Neural progenitor cell (in vitro differentiated cells): ENCODE measurements around the gene NR1H2. TPM values are rescaled to one million over a fixed set of nuclear protein-coding genes. Genes with fewer than 3 reads are reported as not detected.

Experiments used
- DNase-seq: peaks from one replicate; pipeline ENCODE4 v3.0.0-alpha.2; 2016; ENCODE audit warnings: low spot score
- H2AFZ ChIP-seq: fragments of 200-600 bp; sonication (generic); replicated peaks from 2 replicates; pipeline ENCODE4 v1.6.1; 2016; ENCODE audit warnings: antibody characterized with exemption
- H3F3A ChIP-seq: fragments of 200-600 bp; sonication (generic); 2 replicates; pipeline ENCODE4 v1.6.1; 2016; ENCODE audit warnings: antibody characterized with exemption, low read depth
- H3K27ac ChIP-seq: fragments of 200-600 bp; sonication (generic); 2 replicates; pipeline ENCODE4 v1.5.1; 2016; ENCODE audit warnings: mild to moderate bottlenecking
- H3K27me3 ChIP-seq: fragments of 200-600 bp; sonication (generic); 2 replicates; pipeline ENCODE4 v1.6.1; 2016; ENCODE audit warnings: mild to moderate bottlenecking, moderate library complexity
- H3K36me3 ChIP-seq: fragments of 200-600 bp; sonication (generic); 2 replicates; pipeline ENCODE4 v1.5.1; 2016
- H3K4me1 ChIP-seq: fragments of 200-600 bp; sonication (generic); 2 replicates; pipeline ENCODE4 v1.6.1; 2016; ENCODE audit warnings: mixed run types
- H3K4me2 ChIP-seq: fragments of 200-600 bp; sonication (generic); 2 replicates; pipeline ENCODE4 v1.6.1; 2016
- H3K4me3 ChIP-seq: fragments of 200-600 bp; sonication (generic); 2 replicates; pipeline ENCODE4 v1.5.1; 2016
- H3K79me2 ChIP-seq: fragments of 200-600 bp; sonication (generic); 2 replicates; pipeline ENCODE4 v1.6.1; 2016; ENCODE audit warnings: low read depth
- H3K9ac ChIP-seq: fragments of 200-600 bp; sonication (generic); 2 replicates; pipeline ENCODE4 v1.6.1; 2016
- H3K9me3 ChIP-seq: fragments of 200-600 bp; sonication (generic); 2 replicates; pipeline ENCODE4 v1.5.1; 2016; ENCODE audit warnings: low read depth
- H4K20me1 ChIP-seq: fragments of 200-600 bp; sonication (generic); 2 replicates; pipeline ENCODE4 v1.6.1; 2016; ENCODE audit warnings: low read depth
- H3K27ac Mint-ChIP-seq: 3 replicates; pipeline ENCODE4 v1.8.0; 2021; ENCODE audit warnings: mixed read lengths
- H3K27me3 Mint-ChIP-seq: 2 replicates; pipeline ENCODE4 v1.8.0; 2022; ENCODE audit warnings: low read depth, mild to moderate bottlenecking, inconsistent platforms, moderate library complexity, mixed read lengths; ENCODE audit not compliant: insufficient read depth
- H3K36me3 Mint-ChIP-seq: 3 replicates; pipeline ENCODE4 v1.8.0; 2021; ENCODE audit warnings: mixed read lengths
- H3K4me1 Mint-ChIP-seq: 3 replicates; pipeline ENCODE4 v1.8.0; 2021; ENCODE audit warnings: mixed read lengths
- H3K4me3 Mint-ChIP-seq: 3 replicates; pipeline ENCODE4 v1.8.0; 2021; ENCODE audit warnings: mild to moderate bottlenecking, moderate library complexity, mixed read lengths
- H3K9me3 Mint-ChIP-seq: 3 replicates; pipeline ENCODE4 v1.8.0; 2020; ENCODE audit warnings: mixed read lengths
- CTCF ChIP-seq: fragments of 200-600 bp; sonication (generic); IDR thresholded peaks from 2 replicates; pipeline ENCODE4 v1.5.1; 2017; ENCODE audit warnings: antibody characterized with exemption, mild to moderate bottlenecking
- EZH2 ChIP-seq: fragments of 200-600 bp; sonication (generic); IDR thresholded peaks from 2 replicates; pipeline ENCODE4 v1.6.1; 2017; ENCODE audit warnings: antibody characterized with exemption, mild to moderate bottlenecking, moderate library complexity
- EZH2phosphoT487 ChIP-seq: fragments of 200-600 bp; sonication (generic); IDR thresholded peaks from 2 replicates; pipeline ENCODE4 v1.6.1; 2017; ENCODE audit warnings: antibody characterized with exemption
- total RNA-seq: library from RNA; depleted of rRNA; stranded (reverse); fragments of >200 nt; gene quantifications from 2 replicates; pipeline ENCODE4 v1.2.3, GENCODE V29; 2015; ENCODE audit warnings: low replicate concordance

NR1H2 gene
- total RNA-seq, 1 donor from 2014 or later: 25.4 TPM

GRCh38 chr19:50379602-50380001, 3.3 kb downstream of the NR1H2 start:
- H3K4me2 ChIP-seq: no peak overlapping the region
- H3K4me3 ChIP-seq: no peak overlapping the region
- H4K20me1 ChIP-seq: peaks cover under 1% of the 10 kb centered on the region
- H2AFZ ChIP-seq: no peak overlapping the region
- H3K4me1 Mint-ChIP-seq: peaks cover 14% of the 10 kb centered on the region
- no peaks in the 10 kb centered on the region for H3K9me3 ChIP-seq
- peaks cover 15% of the 10 kb centered on the region for H3K27me3 Mint-ChIP-seq
- no peak for TF ChIP-seq CTCF
- TF ChIP-seq EZH2: no peak
- TF ChIP-seq EZH2phosphoT487: no peak
- H3K9ac ChIP-seq: no peak overlapping the region
- H3K27ac ChIP-seq: no peak overlapping the region
- H3K9me3 Mint-ChIP-seq: no peaks in the 10 kb centered on the region
- no peaks in the 10 kb centered on the region for H3K4me1 ChIP-seq
- H3F3A ChIP-seq: peaks cover 26% of the 10 kb centered on the region
- H3K4me3 Mint-ChIP-seq: peak overlapping the region; percentile 9
- no peaks in the 10 kb centered on the region for H3K36me3 ChIP-seq
- H3K27me3 ChIP-seq: no peaks in the 10 kb centered on the region
- no peak for DNase-seq
- peaks cover 22% of the 10 kb centered on the region for H3K36me3 Mint-ChIP-seq
- peak overlapping the region; percentile 24 for H3K27ac Mint-ChIP-seq
- H3K79me2 ChIP-seq: peaks cover 1% of the 10 kb centered on the region

- peaks cover 18% of the 10 kb centered on the region for H3K27me3 Mint-ChIP-seq
- Histone ChIP-seq H3K36me3 (no peaks in the 10 kb centered on the region), H2AFZ (no peak overlapping the region), H3K4me3 (no peak overlapping the region), H3K9ac (no peak overlapping the region), H3K4me1 (no peaks in the 10 kb centered on the region), H4K20me1 (peaks cover 6% of the 10 kb centered on the region), H3K79me2 (peaks cover 7% of the 10 kb centered on the region), H3F3A (peaks cover 26% of the 10 kb centered on the region), H3K27me3 (no peaks in the 10 kb centered on the region), H3K9me3 (no peaks in the 10 kb centered on the region), H3K4me2 (no peak overlapping the region), H3K27ac (no peak overlapping the region)
- no peak overlapping the region for H3K4me3 Mint-ChIP-seq
- DNase-seq: no peak
- TF ChIP-seq EZH2phosphoT487 (no peak), EZH2 (no peak), CTCF (no peak)
- H3K27ac Mint-ChIP-seq: peak overlapping the region; percentile 24
- H3K4me1 Mint-ChIP-seq: peaks cover 19% of the 10 kb centered on the region
- peaks cover 22% of the 10 kb centered on the region for H3K36me3 Mint-ChIP-seq
- H3K9me3 Mint-ChIP-seq: no peaks in the 10 kb centered on the region
These were observed 3.9 kb downstream of the NR1H2 start for GRCh38 chr19:50380137-50380536.

GRCh38 chr19:50380751-50381151, 4.5 kb downstream of the NR1H2 start:
- Histone ChIP-seq H3K79me2 (peaks cover 13% of the 10 kb centered on the region), H3F3A (peaks cover 22% of the 10 kb centered on the region)
- peaks cover 19% of the 10 kb centered on the region for H3K27me3 Mint-ChIP-seq

More at GRCh38 chr19:50380751-50381151, 4.5 kb downstream of the NR1H2 start:
- Histone ChIP-seq H2AFZ (no peak overlapping the region), H3K27me3 (no peaks in the 10 kb centered on the region), H3K9ac (no peak overlapping the region), H3K4me1 (no peaks in the 10 kb centered on the region), H3K36me3 (no peaks in the 10 kb centered on the region), H4K20me1 (peaks cover 12% of the 10 kb centered on the region), H3K9me3 (no peaks in the 10 kb centered on the region), H3K4me2 (no peak overlapping the region), H3K4me3 (no peak overlapping the region), H3K27ac (no peak overlapping the region)
- peaks cover 22% of the 10 kb centered on the region for H3K4me1 Mint-ChIP-seq
- H3K27ac Mint-ChIP-seq: no peak overlapping the region
- TF ChIP-seq CTCF (no peak), EZH2 (no peak), EZH2phosphoT487 (no peak)
- peaks cover 23% of the 10 kb centered on the region for H3K36me3 Mint-ChIP-seq
- no peak for DNase-seq
- H3K4me3 Mint-ChIP-seq: peak overlapping the region; percentile 54
- H3K9me3 Mint-ChIP-seq: no peaks in the 10 kb centered on the region
